SK-N-SH (cell line): Measurements from ENCODE around the gene DSCAM. TPM values are rescaled to one million over a fixed set of nuclear protein-coding genes. Genes with fewer than 3 reads are reported as not detected.

Experiments used
- CTCF ChIA-PET: fragments of 300-600, 350-600 bp; formaldehyde crosslinking; extraction: SDS; loops from one replicate; lab custom pipeline; 2021; lab: Yijun Ruan, JAX
- POLR2A ChIA-PET: fragments of 350-600 bp; sonication (Branson Sonifier 250); formaldehyde crosslinking; extraction: SDS; loops from one replicate; lab custom pipeline; 2020; ENCODE audit warnings: antibody characterized with exemption, inconsistent platforms; lab: Yijun Ruan, JAX
- DNase-seq: peaks from one replicate; pipeline ENCODE4 v3.0.0; 2012
- H2AFZ ChIP-seq: fragments of 200-600 bp; sonication (generic); 2 replicates; pipeline ENCODE4 v1.8.1; 2016; ENCODE audit warnings: antibody characterized with exemption, mild to moderate bottlenecking, low read depth
- H3F3A ChIP-seq: fragments of 200-600 bp; sonication (generic); replicated peaks from 2 replicates; pipeline ENCODE3; 2016; ENCODE audit warnings: antibody characterized with exemption, mild to moderate bottlenecking; ENCODE audit not compliant: insufficient read depth
- H3K27ac ChIP-seq, 2 experiments: fragments of 200-500 bp in 1 of 2; fragments of 200-600 bp in 1 of 2; sonication (Bioruptor generic) in 1 of 2; sonication (generic), shearing (Covaris generic) in 1 of 2; 2 replicates each; pipeline versions ENCODE4 v1.5.1 to v1.6.1; 2014 to 2016; ENCODE audit warnings: low read depth in 2 of 2, inconsistent platforms in 1 of 2, low read length in 1 of 2, mild to moderate bottlenecking in 1 of 2, mixed read lengths in 1 of 2
- H3K27me3 ChIP-seq: fragments of 200-600 bp; sonication (generic), shearing (Covaris generic); 2 replicates; pipeline ENCODE4 v1.6.1; 2016; ENCODE audit warnings: mixed run types; ENCODE audit not compliant: insufficient read depth
- H3K36me3 ChIP-seq, 2 experiments: fragments of 200-500 bp in 1 of 2; fragments of 200-600 bp in 1 of 2; sonication (Bioruptor generic) in 1 of 2; sonication (generic) in 1 of 2; replicated peaks in 1 of 2; 2 replicates each; pipeline versions ENCODE3 to v1.5.1; 2014 to 2016; ENCODE audit warnings: low read length in 1 of 2, mild to moderate bottlenecking in 1 of 2; ENCODE audit not compliant: insufficient read depth in 2 of 2, control insufficient read depth in 1 of 2
- H3K4me1 ChIP-seq, 2 experiments: fragments of 200-500 bp in 1 of 2; fragments of 200-600 bp in 1 of 2; sonication (Bioruptor generic) in 1 of 2; sonication (generic), shearing (Covaris generic) in 1 of 2; 2 replicates each; pipeline versions ENCODE4 v1.5.1 to v1.6.1; 2014 to 2016; ENCODE audit warnings: low read depth in 1 of 2, low read length in 1 of 2, mixed run types in 1 of 2; ENCODE audit not compliant: insufficient read depth in 2 of 2, control insufficient read depth in 1 of 2
- H3K4me2 ChIP-seq: fragments of 200-600 bp; sonication (generic), shearing (Covaris generic); 2 replicates; pipeline ENCODE4 v1.6.1; 2017; ENCODE audit warnings: mixed run types
- H3K4me3 ChIP-seq, 2 experiments: fragments of 200-500 bp in 1 of 2; fragments of 200-600 bp in 1 of 2; sonication (Bioruptor generic) in 1 of 2; sonication (generic), shearing (Covaris generic) in 1 of 2; 2 replicates each; pipeline versions ENCODE4 v1.5.1 to v1.8.1; 2014 to 2016; ENCODE audit warnings: low read depth in 2 of 2, inconsistent platforms in 1 of 2, low read length in 1 of 2, mild to moderate bottlenecking in 1 of 2, mixed read lengths in 1 of 2, moderate library complexity in 1 of 2
- H3K79me2 ChIP-seq: fragments of 200-600 bp; sonication (generic); 2 replicates; pipeline ENCODE4 v1.8.1; 2017; ENCODE audit warnings: mild to moderate bottlenecking; ENCODE audit not compliant: insufficient read depth
- H3K9ac ChIP-seq: fragments of 200-600 bp; sonication (generic); 2 replicates; pipeline ENCODE4 v1.6.1; 2017; ENCODE audit warnings: mixed run types
- H3K9me2 ChIP-seq: fragments of 200-600 bp; sonication (generic); 2 replicates; pipeline ENCODE4 v1.6.1; 2017; ENCODE audit warnings: mixed run types
- H3K9me3 ChIP-seq: fragments of 200-600 bp; sonication (generic); 2 replicates; pipeline ENCODE4 v1.6.1; 2017; ENCODE audit warnings: mixed run types, mild to moderate bottlenecking, moderate library complexity
- H4K20me1 ChIP-seq: fragments of 200-600 bp; sonication (generic); 2 replicates; pipeline ENCODE4 v1.6.1; 2017; ENCODE audit warnings: mild to moderate bottlenecking, mixed run types; ENCODE audit not compliant: insufficient read depth
- ELF1 ChIP-seq: IDR thresholded peaks from 2 replicates; pipeline ENCODE4 v1.4.0; 2012
- EP300 ChIP-seq, 2 experiments: IDR thresholded peaks; 2 replicates each; pipeline versions ENCODE4 v1.4.0 to v1.6.1; 2012; ENCODE audit warnings: borderline replicate concordance in 1 of 2, low read depth in 1 of 2, low read length in 1 of 2
- EZH2phosphoT487 ChIP-seq: fragments of 200-600 bp; sonication (generic); IDR thresholded peaks from 2 replicates; pipeline ENCODE4 v1.6.1; 2017; ENCODE audit warnings: low read depth, mixed run types, mild to moderate bottlenecking, antibody characterized with exemption, moderate library complexity, borderline replicate concordance
- FOSL2 ChIP-seq: IDR thresholded peaks from 2 replicates; pipeline ENCODE4 v1.4.0; 2012; ENCODE audit warnings: low read depth, mild to moderate bottlenecking, moderate library complexity, borderline replicate concordance
- FOXJ3 ChIP-seq: sonication (generic); formaldehyde crosslinking; IDR thresholded peaks from 2 replicates; pipeline ENCODE4 v1.5.1; 2020; ENCODE audit warnings: mild to moderate bottlenecking, missing genetic modification reagents
- FOXM1 ChIP-seq: IDR thresholded peaks from 2 replicates; pipeline ENCODE4 v1.4.0; 2012; ENCODE audit warnings: low read depth, mild to moderate bottlenecking
- GATA2 ChIP-seq: sonication (generic); formaldehyde crosslinking; IDR thresholded peaks from 2 replicates; pipeline ENCODE4 v1.5.0; 2020; ENCODE audit warnings: mild to moderate bottlenecking, missing genetic modification reagents
- IRF3 ChIP-seq: fragments of 150-350 bp; IDR thresholded peaks from 2 replicates; pipeline ENCODE4 v1.6.1; 2016; ENCODE audit warnings: mild to moderate bottlenecking, low read depth, low read length
- JUND ChIP-seq: IDR thresholded peaks from 2 replicates; pipeline ENCODE4 v1.4.0; 2012
- MAX ChIP-seq: IDR thresholded peaks from 2 replicates; pipeline ENCODE4 v1.4.0; 2012; ENCODE audit warnings: low read depth
- MEF2A ChIP-seq: IDR thresholded peaks from 2 replicates; pipeline ENCODE4 v1.4.0; 2012; ENCODE audit warnings: low read depth, borderline replicate concordance
- MXI1 ChIP-seq: IDR thresholded peaks from 2 replicates; pipeline ENCODE4 v1.6.1; 2012; ENCODE audit warnings: mild to moderate bottlenecking, low read depth, low read length, improper control_type of control experiment
- NFIC ChIP-seq: IDR thresholded peaks from 2 replicates; pipeline ENCODE4 v1.4.0; 2012; ENCODE audit warnings: borderline replicate concordance
- POLR2AphosphoS5 ChIP-seq: IDR thresholded peaks from 2 replicates; pipeline ENCODE4 v1.6.1; 2012; ENCODE audit warnings: low read depth, low read length
- RCOR1 ChIP-seq: fragments of 150-350 bp; IDR thresholded peaks from 2 replicates; pipeline ENCODE4 v1.6.1; 2017; ENCODE audit warnings: antibody characterized with exemption, low read length
- RFX5 ChIP-seq: IDR thresholded peaks from 2 replicates; pipeline ENCODE4 v1.6.1; 2012; ENCODE audit warnings: mild to moderate bottlenecking, improper control_type of control experiment, low read length
- SIN3A ChIP-seq: IDR thresholded peaks from 2 replicates; pipeline ENCODE4 v1.6.1; 2012; ENCODE audit warnings: low read depth, mild to moderate bottlenecking, low read length, moderate library complexity, borderline replicate concordance
- TAF1 ChIP-seq: IDR thresholded peaks from 2 replicates; pipeline ENCODE4 v1.6.1; 2012; ENCODE audit warnings: low read depth, mild to moderate bottlenecking, low read length, moderate library complexity, borderline replicate concordance
- TCF12 ChIP-seq: IDR thresholded peaks from 2 replicates; pipeline ENCODE4 v1.4.0; 2012
- TEAD4 ChIP-seq: IDR thresholded peaks from 2 replicates; pipeline ENCODE4 v1.4.0; 2012; ENCODE audit warnings: mild to moderate bottlenecking, borderline replicate concordance; ENCODE audit not compliant: insufficient read depth
- YY1 ChIP-seq: IDR thresholded peaks from 2 replicates; pipeline ENCODE4 v1.4.0; 2012; ENCODE audit warnings: low read depth, mild to moderate bottlenecking
- WGBS: methylation state at CpG from one replicate; pipeline ENCODE4 v1.1.6; 2017; ENCODE audit warnings: low lambda C conversion rate; 5-methylcytosine and 5-hydroxymethylcytosine counted together
- polyA plus RNA-seq, 3 experiments: library from polyadenylated mRNA; depleted of rRNA; stranded (reverse); fragments of >200 nt; gene quantifications; 2 replicates each; pipeline ENCODE4 v1.2.3, GENCODE V29; 2012
- TF ChIP-seq, protein P1 (sequence below): fragments of 200-600 bp; sonication (generic); IDR thresholded peaks from 2 replicates; pipeline ENCODE4 v1.6.1; 2017; ENCODE audit warnings: antibody characterized with exemption, mild to moderate bottlenecking, moderate library complexity
- TF ChIP-seq, protein P2 (sequence below): IDR thresholded peaks from 2 replicates; pipeline ENCODE4 v1.4.0; 2012; ENCODE audit warnings: low read depth, borderline replicate concordance

DSCAM gene
- polyA plus RNA-seq, 1 of the 3 experiments (the other 2 are of a cell fraction), result not detected

- H3F3A ChIP-seq, result no peaks in the 10 kb centered on the region
- H3K79me2 ChIP-seq, result no peaks in the 10 kb centered on the region
- POLR2A ChIA-PET, result no interaction called here
- DNase-seq, result no peak
- H2AFZ ChIP-seq, result no peak overlapping the region
- no peak for TF ChIP-seq EP300 (IDR thresholded peaks at IDR 0.05; ENCODE audit: borderline replicate concordance in 1 of 2, low read depth in 1 of 2, low read length in 1 of 2)
- no peak for TF ChIP-seq SIN3A
- TF ChIP-seq NFIC, result no peak
- TF ChIP-seq TEAD4, result no peak
- TF ChIP-seq MAX, result no peak
- no peak for TF ChIP-seq FOXJ3
- TF ChIP-seq, protein P1, sequence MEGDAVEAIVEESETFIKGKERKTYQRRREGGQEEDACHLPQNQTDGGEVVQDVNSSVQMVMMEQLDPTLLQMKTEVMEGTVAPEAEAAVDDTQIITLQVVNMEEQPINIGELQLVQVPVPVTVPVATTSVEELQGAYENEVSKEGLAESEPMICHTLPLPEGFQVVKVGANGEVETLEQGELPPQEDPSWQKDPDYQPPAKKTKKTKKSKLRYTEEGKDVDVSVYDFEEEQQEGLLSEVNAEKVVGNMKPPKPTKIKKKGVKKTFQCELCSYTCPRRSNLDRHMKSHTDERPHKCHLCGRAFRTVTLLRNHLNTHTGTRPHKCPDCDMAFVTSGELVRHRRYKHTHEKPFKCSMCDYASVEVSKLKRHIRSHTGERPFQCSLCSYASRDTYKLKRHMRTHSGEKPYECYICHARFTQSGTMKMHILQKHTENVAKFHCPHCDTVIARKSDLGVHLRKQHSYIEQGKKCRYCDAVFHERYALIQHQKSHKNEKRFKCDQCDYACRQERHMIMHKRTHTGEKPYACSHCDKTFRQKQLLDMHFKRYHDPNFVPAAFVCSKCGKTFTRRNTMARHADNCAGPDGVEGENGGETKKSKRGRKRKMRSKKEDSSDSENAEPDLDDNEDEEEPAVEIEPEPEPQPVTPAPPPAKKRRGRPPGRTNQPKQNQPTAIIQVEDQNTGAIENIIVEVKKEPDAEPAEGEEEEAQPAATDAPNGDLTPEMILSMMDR, result no peak
- TF ChIP-seq MXI1, result no peak
- TF ChIP-seq POLR2AphosphoS5, result no peak
- no peak for TF ChIP-seq TCF12
- no peak for TF ChIP-seq FOSL2
- TF ChIP-seq EZH2phosphoT487, result no peak
- no peak for TF ChIP-seq RCOR1
- TF ChIP-seq, all 33 proteins: peak for 0
- no peaks in the 10 kb centered on the region for H3K27me3 ChIP-seq
- no peaks in the 10 kb centered on the region for H3K36me3 ChIP-seq
- no peaks in the 10 kb centered on the region for H4K20me1 ChIP-seq
- CTCF ChIA-PET, result no interaction called here
- H3K9ac ChIP-seq, result no peak overlapping the region
- H3K4me3 ChIP-seq, result no peak overlapping the region
- H3K4me2 ChIP-seq, result no peak overlapping the region
- 35% methylated on average over 8 of the region's 8 CpGs for WGBS
- no peaks in the 10 kb centered on the region for H3K4me1 ChIP-seq
- H3K27ac ChIP-seq, result no peak overlapping the region
- H3K9me3 ChIP-seq, result no peaks in the 10 kb centered on the region
- H3K9me2 ChIP-seq, result no peaks in the 10 kb centered on the region
Observed at GRCh38 chr21:40595806-40596205, 251.2 kb downstream of the DSCAM start.

GRCh38 chr21:40587736-40588346, 259.1 kb downstream of the DSCAM start:
- H3K9ac ChIP-seq, result no peak overlapping the region
- H3K27ac ChIP-seq, result no peak overlapping the region
- no peaks in the 10 kb centered on the region for H3K9me3 ChIP-seq
- H2AFZ ChIP-seq, result no peak overlapping the region
- 14% methylated on average over 3 of the region's 3 CpGs for WGBS
- H3K36me3 ChIP-seq, result no peaks in the 10 kb centered on the region
- H3K4me3 ChIP-seq, result no peak overlapping the region
- DNase-seq, result no peak
- H3K27me3 ChIP-seq, result no peaks in the 10 kb centered on the region
- POLR2A ChIA-PET, result no interaction called here
- H3K79me2 ChIP-seq, result no peaks in the 10 kb centered on the region
- no peaks in the 10 kb centered on the region for H3K4me1 ChIP-seq
- no peaks in the 10 kb centered on the region for H4K20me1 ChIP-seq
- CTCF ChIA-PET, result no interaction called here
- no peaks in the 10 kb centered on the region for H3K9me2 ChIP-seq
- H3F3A ChIP-seq, result no peaks in the 10 kb centered on the region
- no peak overlapping the region for H3K4me2 ChIP-seq
- TF ChIP-seq FOXM1, result no peak
- TF ChIP-seq POLR2AphosphoS5, result no peak
- no peak for TF ChIP-seq GATA2 (CRISPR knock-in tag)
- no peak for TF ChIP-seq FOXJ3
- no peak for TF ChIP-seq SIN3A
- TF ChIP-seq MEF2A, result no peak
- TF ChIP-seq TAF1, result no peak
- no peak for TF ChIP-seq YY1
- no peak for TF ChIP-seq MXI1
- TF ChIP-seq TEAD4, result no peak
- TF ChIP-seq, protein P2, sequence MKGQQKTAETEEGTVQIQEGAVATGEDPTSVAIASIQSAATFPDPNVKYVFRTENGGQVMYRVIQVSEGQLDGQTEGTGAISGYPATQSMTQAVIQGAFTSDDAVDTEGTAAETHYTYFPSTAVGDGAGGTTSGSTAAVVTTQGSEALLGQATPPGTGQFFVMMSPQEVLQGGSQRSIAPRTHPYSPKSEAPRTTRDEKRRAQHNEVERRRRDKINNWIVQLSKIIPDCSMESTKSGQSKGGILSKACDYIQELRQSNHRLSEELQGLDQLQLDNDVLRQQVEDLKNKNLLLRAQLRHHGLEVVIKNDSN, result no peak
- TF ChIP-seq JUND, result no peak
- no peak for TF ChIP-seq RFX5
- TF ChIP-seq RCOR1, result no peak
- TF ChIP-seq IRF3, result no peak
- no peak for TF ChIP-seq ELF1
- no peak for TF ChIP-seq TCF12
